Mesothelial cell of epicardium (in vitro differentiated cells): ENCODE measurements around the gene CANT1. TPM values are rescaled to one million over a fixed set of nuclear protein-coding genes. Genes with fewer than 3 reads are reported as not detected.

Experiments
- DNase-seq, 2 experiments: peaks; one replicate each; pipeline ENCODE4 v3.0.0; 2021; ENCODE audit warnings: low spot score in 2 of 2; ENCODE audit not compliant: unreplicated experiment in 2 of 2
- H3K27ac Mint-ChIP-seq: 2 replicates; pipeline ENCODE4 v1.8.0; 2021; ENCODE audit warnings: mixed read lengths
- H3K27me3 Mint-ChIP-seq: 2 replicates; pipeline ENCODE4 v1.8.0; 2021; ENCODE audit warnings: low read depth, mixed read lengths
- H3K36me3 Mint-ChIP-seq: 2 replicates; pipeline ENCODE4 v1.8.0; 2021; ENCODE audit warnings: mixed read lengths
- H3K4me1 Mint-ChIP-seq: 2 replicates; pipeline ENCODE4 v1.8.0; 2021; ENCODE audit warnings: mixed read lengths
- H3K4me3 Mint-ChIP-seq: 2 replicates; pipeline ENCODE4 v1.8.0; 2021; ENCODE audit warnings: mild to moderate bottlenecking, moderate library complexity, mixed read lengths
- H3K9me3 Mint-ChIP-seq: 2 replicates; pipeline ENCODE4 v1.8.0; 2021; ENCODE audit warnings: mixed read lengths
- CTCF ChIP-seq: fragments of 200-600 bp; sonication (generic); IDR thresholded peaks from one replicate; pipeline ENCODE4 v1.5.0; 2021; ENCODE audit warnings: antibody characterized with exemption; ENCODE audit not compliant: unreplicated experiment
- total RNA-seq: library from RNA; stranded (reverse); gene quantifications from 3 replicates; pipeline ENCODE4 v1.2.1, GENCODE V29; 2021

Gene CANT1
- total RNA-seq, 1 donor from 2014 or later = 68.2 TPM

GRCh38 chr17:79006794-79007503 lies 2.6 kb downstream of the CANT1 start:
- TF ChIP-seq CTCF = no peak
- Mint-ChIP-seq H3K4me3 (peak overlapping the region; percentile 34), H3K4me1 (peaks cover 35% of the 10 kb centered on the region), H3K9me3 (no peaks in the 10 kb centered on the region), H3K27me3 (no peaks in the 10 kb centered on the region), H3K27ac (no peak overlapping the region), H3K36me3 (peaks cover 2% of the 10 kb centered on the region)
- DNase-seq = no peak

- DNase-seq = no peak
- Mint-ChIP-seq H3K36me3 (peaks cover 2% of the 10 kb centered on the region), H3K9me3 (no peaks in the 10 kb centered on the region), H3K27ac (peak overlapping the region; percentile 47), H3K27me3 (no peaks in the 10 kb centered on the region), H3K4me3 (no peak overlapping the region), H3K4me1 (peaks cover 31% of the 10 kb centered on the region)
- TF ChIP-seq CTCF = no peak
Measured at GRCh38 chr17:79006046-79006445, 3.5 kb downstream of the CANT1 start.

- peak overlapping the region; percentile 47 for H3K27ac Mint-ChIP-seq
- H3K4me3 Mint-ChIP-seq = no peak overlapping the region
- H3K9me3 Mint-ChIP-seq = no peaks in the 10 kb centered on the region
- peaks cover 23% of the 10 kb centered on the region for H3K4me1 Mint-ChIP-seq
- TF ChIP-seq CTCF = no peak
- DNase-seq = no peak
- peaks cover 5% of the 10 kb centered on the region for H3K36me3 Mint-ChIP-seq
- no peaks in the 10 kb centered on the region for H3K27me3 Mint-ChIP-seq
Measured at GRCh38 chr17:79005063-79005861, 4.3 kb downstream of the CANT1 start.

GRCh38 chr17:79003661-79004411 lies 5.7 kb downstream of the CANT1 start:
- H3K27ac Mint-ChIP-seq = peak overlapping the region; percentile 66
- no peak for TF ChIP-seq CTCF
- H3K4me3 Mint-ChIP-seq = no peak overlapping the region
- peaks cover 8% of the 10 kb centered on the region for H3K36me3 Mint-ChIP-seq
- H3K4me1 Mint-ChIP-seq = peaks cover 15% of the 10 kb centered on the region
- H3K9me3 Mint-ChIP-seq = no peaks in the 10 kb centered on the region
- DNase-seq = no peak
- no peaks in the 10 kb centered on the region for H3K27me3 Mint-ChIP-seq

- DNase-seq = no peak
- H3K4me1 Mint-ChIP-seq = peaks cover 7% of the 10 kb centered on the region
- no peak overlapping the region for H3K27ac Mint-ChIP-seq
- no peak for TF ChIP-seq CTCF
- H3K4me3 Mint-ChIP-seq = no peak overlapping the region
- H3K27me3 Mint-ChIP-seq = no peaks in the 10 kb centered on the region
- H3K9me3 Mint-ChIP-seq = no peaks in the 10 kb centered on the region
- peaks cover 8% of the 10 kb centered on the region for H3K36me3 Mint-ChIP-seq
Measured at GRCh38 chr17:79002796-79003593, 6.6 kb downstream of the CANT1 start.
